Measurements from ENCODE around the gene ZNF746. TPM values are rescaled to one million over a fixed set of nuclear protein-coding genes. Genes with fewer than 3 reads are reported as not detected.

The ZNF746 gene
- polyA plus RNA-seq, 1 donor (not counting 4 experiments of a cell fraction or from before 2014, with no cell fraction given), result 7.0 TPM

- H3K4me2 ChIP-seq (ENCODE audit: control insufficient read depth, extremely low read depth, insufficient read depth, low read depth, low read length), result no peak overlapping the region
- H3K9ac ChIP-seq (ENCODE audit: control insufficient read depth, extremely low read depth, insufficient read depth, low read length), result no peak overlapping the region
- no peak overlapping the region for H3K4me3 ChIP-seq (ENCODE audit: control insufficient read depth in 2 of 3, extremely low read depth in 1 of 3, insufficient read depth in 2 of 3, low read depth in 1 of 3, low read length in 3 of 3)
- H2AFZ ChIP-seq (ENCODE audit: control insufficient read depth, low read length), result no peak overlapping the region
- TF ChIP-seq EZH2 (IDR thresholded peaks at IDR 0.05; ENCODE audit: low read length) (no peak), CTCF (optimal IDR thresholded peaks at IDR 0.05 in 1 of 3, IDR thresholded peaks at IDR 0.05 in 1 of 3, conservative IDR thresholded peaks at IDR 0.05 in 1 of 3; ENCODE audit: extremely low read depth in 1 of 3, insufficient read depth in 2 of 3, low read length in 3 of 3) (no peak)
- H3K36me3 ChIP-seq (ENCODE audit: control insufficient read depth in 2 of 2, extremely low read depth in 1 of 2, insufficient read depth in 2 of 2, low read length in 2 of 2), result no peaks in the 10 kb centered on the region
- H3K79me2 ChIP-seq (ENCODE audit: control insufficient read depth, insufficient read depth, low read length), result no peaks in the 10 kb centered on the region
- FAIRE-seq, result no peak
- H3K27ac ChIP-seq (ENCODE audit: control insufficient read depth, insufficient read depth, low read length), result no peak overlapping the region
- H3K9me1 ChIP-seq (ENCODE audit: control insufficient read depth, extremely low read depth, insufficient read depth, low read length), result no peaks in the 10 kb centered on the region
- dilution Hi-C loops (cut with MboI; ENCODE audit: extremely low pct_ligation_motif_present, low sequenced_read_pairs), result no loop called here
- no peak for DNase-seq (ENCODE audit: low read depth, low spot score)
- H3K27me3 ChIP-seq (ENCODE audit: control insufficient read depth, extremely low read depth, insufficient read depth, low read length), result no peaks in the 10 kb centered on the region
- H3K4me1 ChIP-seq (ENCODE audit: control insufficient read depth, extremely low read depth, insufficient read depth, low read length), result no peaks in the 10 kb centered on the region
- H3K9me3 ChIP-seq (ENCODE audit: control insufficient read depth, low read depth, low read length), result no peaks in the 10 kb centered on the region
- H4K20me1 ChIP-seq (ENCODE audit: control insufficient read depth, extremely low read depth, insufficient read depth, low read length), result no peaks in the 10 kb centered on the region
Observed at GRCh38 chr7:149467321-149467859, 30.2 kb downstream of the ZNF746 start.

- no peaks in the 10 kb centered on the region for H3K4me1 ChIP-seq (ENCODE audit: control insufficient read depth, extremely low read depth, insufficient read depth, low read length)
- H3K9me3 ChIP-seq (ENCODE audit: control insufficient read depth, low read depth, low read length), result no peaks in the 10 kb centered on the region
- DNase-seq (ENCODE audit: low read depth, low spot score), result no peak
- no peak overlapping the region for H3K9ac ChIP-seq (ENCODE audit: control insufficient read depth, extremely low read depth, insufficient read depth, low read length)
- no peaks in the 10 kb centered on the region for H3K9me1 ChIP-seq (ENCODE audit: control insufficient read depth, extremely low read depth, insufficient read depth, low read length)
- no peak overlapping the region for H3K27ac ChIP-seq (ENCODE audit: control insufficient read depth, insufficient read depth, low read length)
- no peaks in the 10 kb centered on the region for H3K36me3 ChIP-seq (ENCODE audit: control insufficient read depth in 2 of 2, extremely low read depth in 1 of 2, insufficient read depth in 2 of 2, low read length in 2 of 2)
- no peaks in the 10 kb centered on the region for H4K20me1 ChIP-seq (ENCODE audit: control insufficient read depth, extremely low read depth, insufficient read depth, low read length)
- H3K27me3 ChIP-seq (ENCODE audit: control insufficient read depth, extremely low read depth, insufficient read depth, low read length), result no peaks in the 10 kb centered on the region
- FAIRE-seq, result no peak
- no peak overlapping the region for H3K4me2 ChIP-seq (ENCODE audit: control insufficient read depth, extremely low read depth, insufficient read depth, low read depth, low read length)
- no peaks in the 10 kb centered on the region for H3K79me2 ChIP-seq (ENCODE audit: control insufficient read depth, insufficient read depth, low read length)
- no peak for TF ChIP-seq EZH2 (IDR thresholded peaks at IDR 0.05; ENCODE audit: low read length)
- no peak for TF ChIP-seq CTCF (optimal IDR thresholded peaks at IDR 0.05 in 1 of 3, IDR thresholded peaks at IDR 0.05 in 1 of 3, conservative IDR thresholded peaks at IDR 0.05 in 1 of 3; ENCODE audit: extremely low read depth in 1 of 3, insufficient read depth in 2 of 3, low read length in 3 of 3)
- dilution Hi-C loops (cut with MboI; ENCODE audit: extremely low pct_ligation_motif_present, low sequenced_read_pairs), result no loop called here
- H3K4me3 ChIP-seq (ENCODE audit: control insufficient read depth in 2 of 3, extremely low read depth in 1 of 3, insufficient read depth in 2 of 3, low read depth in 1 of 3, low read length in 3 of 3), result no peak overlapping the region
- no peak overlapping the region for H2AFZ ChIP-seq (ENCODE audit: control insufficient read depth, low read length)
Observed at GRCh38 chr7:149466364-149466763, 31.2 kb downstream of the ZNF746 start.

Data from keratinocyte (primary cell).